ENCODE data around the gene CACFD1. TPM values are rescaled to one million over a fixed set of nuclear protein-coding genes. Genes with fewer than 3 reads are reported as not detected.

CACFD1 gene
- total and polyA plus RNA-seq, 10 donors: 4.7 to 14.2 (median 11.9) TPM

DNA sequence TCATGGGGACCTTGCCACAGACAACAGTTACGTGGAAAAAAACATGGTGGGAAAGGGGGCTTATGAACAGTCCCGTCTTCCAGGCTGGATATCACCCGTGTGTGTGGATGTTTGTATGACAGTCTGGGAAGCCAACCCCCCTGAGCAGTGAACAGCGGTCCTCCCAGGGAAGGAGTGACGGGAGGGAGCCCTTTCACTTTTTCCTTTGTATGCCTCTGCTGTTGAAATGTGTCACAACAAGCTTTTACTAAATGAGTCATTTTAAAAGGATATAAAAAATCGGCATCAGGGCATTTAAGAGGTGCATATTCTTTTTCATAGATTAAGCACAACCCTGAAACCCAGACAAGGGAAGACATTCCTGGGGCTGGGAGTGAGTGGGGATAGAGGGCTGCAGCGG is 59.9 kb downstream of the CACFD1 start:
- Histone ChIP-seq H3K4me3 (no peak overlapping the region), H3K4me1 (peaks cover 0 to 8% (median under 1%) of the 10 kb centered on the region in 6 donors), H3K9me3 (no peaks in the 10 kb centered on the region), H3K27ac (no peak overlapping the region), H3K36me3 (no peaks in the 10 kb centered on the region), H3K27me3 (replicated peaks in 1 of 7) (peaks cover 0 to 38% (median 0%) of the 10 kb centered on the region in 7 donors)
- WGBS, 5 donors: 63 to 81% (median 75%) methylated on average over 7 of the region's 7 CpGs
- no peak for TF ChIP-seq POLR2AphosphoS5 (IDR thresholded peaks at IDR 0.05)
- no peak for TF ChIP-seq CTCF (IDR thresholded peaks at IDR 0.05 in 8 of 11, conservative IDR thresholded peaks at IDR 0.05 in 3 of 11)
- TF ChIP-seq POLR2A (IDR thresholded peaks at IDR 0.05): no peak
- DNase-seq: no peak
- intact Hi-C loops (cut with DNase I; ENCODE audit: low total_unique reads): no loop called here

GRCh38 chr9:133520121-133520835 is 60.5 kb downstream of the CACFD1 start:
- Histone ChIP-seq H3K27ac (no peak overlapping the region), H3K27me3 (replicated peaks in 1 of 7) (peaks cover 0 to 33% (median 0%) of the 10 kb centered on the region in 7 donors), H3K4me3 (no peak overlapping the region), H3K4me1 (peaks cover 0 to 2% (median 0%) of the 10 kb centered on the region in 6 donors), H3K9me3 (no peaks in the 10 kb centered on the region), H3K36me3 (no peaks in the 10 kb centered on the region)
- 82 to 89% (median 87%) methylated on average over 11 to 24 of the region's 24 CpGs for whole genome bisulfite sequencing, 5 donors
- intact Hi-C loops (cut with DNase I; ENCODE audit: low total_unique reads): no loop called here
- no peak for DNase-seq
- TF ChIP-seq CTCF (IDR thresholded peaks at IDR 0.05 in 8 of 11, conservative IDR thresholded peaks at IDR 0.05 in 3 of 11) (no peak), POLR2AphosphoS5 (IDR thresholded peaks at IDR 0.05) (no peak), POLR2A (IDR thresholded peaks at IDR 0.05) (no peak)

Other genes starting within 250 kb of the CACFD1 start
- gene ABO, start 184.8 kb upstream of the CACFD1 start, total RNA-seq: 1 to 10 TPM; 1.1 to 5.8 (median 2.7) TPM
- under 1 TPM; 0.26 to 0.96 (median 0.64) TPM for gene ABO, start 184.8 kb upstream of the CACFD1 start, polyA plus RNA-seq
- gene SURF6, start 123.8 kb upstream of the CACFD1 start, total RNA-seq: 10 to 100 TPM; 13.2 to 20.0 (median 17.0) TPM
- gene SURF6, start 123.8 kb upstream of the CACFD1 start, polyA plus RNA-seq: 10 to 100 TPM; 13.2 to 28.6 (median 17.4) TPM
- 10 to 100 TPM; 26.4 to 33.7 (median 30.0) TPM for gene MED22, start 111.8 kb upstream of the CACFD1 start, total RNA-seq
- 10 to 100 TPM; 13.3 to 23.1 (median 18.8) TPM for gene MED22, start 111.8 kb upstream of the CACFD1 start, polyA plus RNA-seq
- gene RPL7A, start 111.8 kb upstream of the CACFD1 start, total RNA-seq: 1,000 to 10,000 TPM; 1,381 to 1,842 (median 1,641) TPM
- gene RPL7A, start 111.8 kb upstream of the CACFD1 start, polyA plus RNA-seq: 1,000 to 10,000 TPM; 3,611 to 6,342 (median 5,850) TPM
- 10 to 100 TPM; 31.4 to 37.7 (median 35.6) TPM for gene SURF1, start 103.5 kb upstream of the CACFD1 start, total RNA-seq
- gene SURF1, start 103.5 kb upstream of the CACFD1 start, polyA plus RNA-seq: 10 to 100 TPM; 72.0 to 75.6 (median 72.5) TPM
- 10 to 100 TPM in 5 of 7 donors, 1 to 10 TPM in 2; 6.5 to 19.9 (median 12.4) TPM for gene SURF2, start 103.4 kb upstream of the CACFD1 start, total RNA-seq
- gene SURF2, start 103.4 kb upstream of the CACFD1 start, polyA plus RNA-seq: 10 to 100 TPM; 31.4 to 32.6 (median 31.5) TPM
- gene SURF4, start 83.9 kb upstream of the CACFD1 start, total RNA-seq: 100 to 1,000 TPM in 3 of 7 donors, 10 to 100 TPM in 4; 82.6 to 115 (median 92.1) TPM
- gene SURF4, start 83.9 kb upstream of the CACFD1 start, polyA plus RNA-seq: 10 to 100 TPM; 21.9 to 50.7 (median 29.7) TPM
- under 1 TPM in 5 of 7 donors, not detected in 2; 0.29 to 0.98 (median 0.44) TPM for gene STKLD1, start 83.6 kb upstream of the CACFD1 start, total RNA-seq
- gene STKLD1, start 83.6 kb upstream of the CACFD1 start, polyA plus RNA-seq: 1 to 10 TPM in 2 of 3 donors, under 1 TPM in 1; 0.96 to 1.5 (median 1.0) TPM
- 10 to 100 TPM; 21.5 to 25.8 (median 22.8) TPM for gene REXO4, start 42.0 kb upstream of the CACFD1 start, total RNA-seq
- 10 to 100 TPM; 20.0 to 23.2 (median 20.1) TPM for gene REXO4, start 42.0 kb upstream of the CACFD1 start, polyA plus RNA-seq
- gene ADAMTS13, start 37.6 kb upstream of the CACFD1 start, total RNA-seq: 1 to 10 TPM; 1.1 to 3.9 (median 1.6) TPM
- gene ADAMTS13, start 37.6 kb upstream of the CACFD1 start, polyA plus RNA-seq: 1 to 10 TPM; 3.4 to 4.8 (median 3.9) TPM
- gene SLC2A6, start 19.1 kb downstream of the CACFD1 start, total RNA-seq: 10 to 100 TPM; 15.4 to 28.7 (median 20.9) TPM
- 10 to 100 TPM; 15.4 to 35.0 (median 32.8) TPM for gene SLC2A6, start 19.1 kb downstream of the CACFD1 start, polyA plus RNA-seq
- gene MYMK, start 65.0 kb downstream of the CACFD1 start, total RNA-seq: not detected
- not detected for gene MYMK, start 65.0 kb downstream of the CACFD1 start, polyA plus RNA-seq
- 10 to 100 TPM in 1 of 7 donors, 1 to 10 TPM in 6; 1.6 to 10.1 (median 4.1) TPM for gene ADAMTSL2, start 74.7 kb downstream of the CACFD1 start, total RNA-seq
- gene ADAMTSL2, start 74.7 kb downstream of the CACFD1 start, polyA plus RNA-seq: 10 to 100 TPM in 1 of 3 donors, 1 to 10 TPM in 2; 3.0 to 11.7 (median 4.5) TPM
- gene FAM163B, start 149.4 kb downstream of the CACFD1 start, total RNA-seq: 1 to 10 TPM in 1 of 7 donors, under 1 TPM in 1, not detected in 5; 0.52 to 1.0 TPM
- under 1 TPM in 1 of 3 donors, not detected in 2; 0.11 TPM for gene FAM163B, start 149.4 kb downstream of the CACFD1 start, polyA plus RNA-seq
- 1 to 10 TPM in 1 of 7 donors, under 1 TPM in 4, not detected in 2; 0.27 to 1.2 (median 0.57) TPM for gene DBH, start 176.4 kb downstream of the CACFD1 start, total RNA-seq
- gene DBH, start 176.4 kb downstream of the CACFD1 start, polyA plus RNA-seq: under 1 TPM; 0.03 to 0.26 (median 0.16) TPM

All from spleen (tissue), 11 donors.